Mesodermal cell (in vitro differentiated cells): ENCODE measurements around the gene CHST13.

Source experiments
- H3K27ac ChIP-seq: 2 replicates; pipeline ENCODE4 v1.7.0; 2013; ENCODE audit warnings: mild to moderate bottlenecking, low read depth, low read length, moderate library complexity; ENCODE audit not compliant: severe bottlenecking
- H3K36me3 ChIP-seq: 2 replicates; pipeline ENCODE4 v1.7.1; 2013; ENCODE audit warnings: mild to moderate bottlenecking, low read length, moderate library complexity; ENCODE audit not compliant: control insufficient read depth, insufficient read depth
- H3K4me1 ChIP-seq: one replicate; pipeline ENCODE4 v1.7.1; 2013; ENCODE audit warnings: mild to moderate bottlenecking, low read length; ENCODE audit not compliant: insufficient read depth, control insufficient read depth, poor library complexity, severe bottlenecking
- H3K4me3 ChIP-seq: 2 replicates; pipeline ENCODE4 v1.7.0; 2013; ENCODE audit warnings: low read length, control low read depth, mild to moderate bottlenecking; ENCODE audit not compliant: insufficient read depth, poor library complexity, severe bottlenecking; ENCODE audit errors: extremely low read depth
- H3K9me3 ChIP-seq: 2 replicates; pipeline ENCODE4 v1.7.1; 2013; ENCODE audit warnings: mild to moderate bottlenecking, low read length, moderate library complexity; ENCODE audit not compliant: control insufficient read depth
- WGBS, 2 experiments: methylation state at CpG; one replicate each; pipeline ENCODE4 v1.1.5; 2013; ENCODE audit warnings: missing lambda C conversion rate in 2 of 2; ENCODE audit not compliant: insufficient coverage in 2 of 2; 5-methylcytosine and 5-hydroxymethylcytosine counted together

Gene CHST13

GRCh38 chr3:126550488-126551051 is 26.6 kb downstream of the CHST13 start:
- peaks cover 5% of the 10 kb centered on the region for H3K4me1 ChIP-seq
- H3K9me3 ChIP-seq = no peaks in the 10 kb centered on the region
- WGBS, 2 experiments = 95 to 98% methylated on average over 8 to 11 of the region's 11 CpGs
- H3K27ac ChIP-seq = no peak overlapping the region
- H3K36me3 ChIP-seq = no peaks in the 10 kb centered on the region
- no peak overlapping the region for H3K4me3 ChIP-seq

- Histone ChIP-seq H3K27ac (no peak overlapping the region), H3K9me3 (no peaks in the 10 kb centered on the region), H3K4me3 (no peak overlapping the region), H3K4me1 (peaks cover 5% of the 10 kb centered on the region), H3K36me3 (no peaks in the 10 kb centered on the region)
- WGBS, 2 experiments = 87 to 92% methylated on average over 6 to 12 of the region's 13 CpGs
Measured at GRCh38 chr3:126551121-126551838, 27.3 kb downstream of the CHST13 start.

- Histone ChIP-seq H3K27ac (no peak overlapping the region), H3K4me1 (peaks cover 5% of the 10 kb centered on the region), H3K9me3 (no peaks in the 10 kb centered on the region), H3K36me3 (no peaks in the 10 kb centered on the region), H3K4me3 (no peak overlapping the region)
- WGBS, 2 experiments = 74 to 79% methylated on average over 10 to 13 of the region's 17 CpGs
Measured at GRCh38 chr3:126551839-126552687, 28.1 kb downstream of the CHST13 start.

DNA sequence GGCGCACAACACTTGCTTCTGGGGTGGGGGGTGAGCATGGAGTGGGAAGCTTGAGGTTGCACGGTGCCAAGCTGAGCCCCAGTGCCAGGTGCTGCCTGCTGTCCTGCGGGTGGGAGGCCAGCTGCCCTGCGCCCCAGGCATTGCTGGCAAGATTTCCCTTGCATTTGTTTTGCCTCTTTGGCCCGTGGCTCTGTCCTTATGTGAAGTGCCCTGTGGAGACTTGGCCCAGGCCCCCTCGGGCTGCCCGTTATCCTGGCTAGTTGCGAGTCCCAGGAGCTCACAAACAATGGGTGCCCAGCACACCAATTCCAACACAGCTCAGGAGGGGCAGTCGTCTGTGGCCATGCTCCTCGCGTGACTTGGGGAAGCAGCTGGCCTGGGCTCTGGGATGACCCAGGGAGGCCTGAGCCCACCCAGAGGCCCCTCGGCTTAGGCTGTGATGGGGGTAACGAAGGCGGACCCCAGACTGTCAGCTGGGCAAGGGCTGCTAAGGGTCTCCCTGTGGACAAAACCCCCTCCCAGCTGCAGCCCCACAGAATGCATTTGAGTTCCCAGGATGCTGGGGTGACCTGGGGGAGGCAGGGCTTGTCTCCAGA is 28.8 kb downstream of the CHST13 start:
- H3K4me1 ChIP-seq = peaks cover 5% of the 10 kb centered on the region
- no peaks in the 10 kb centered on the region for H3K36me3 ChIP-seq
- H3K4me3 ChIP-seq = no peak overlapping the region
- no peaks in the 10 kb centered on the region for H3K9me3 ChIP-seq
- WGBS, 2 experiments = 83 to 92% methylated on average over 10 to 13 of the region's 14 CpGs
- H3K27ac ChIP-seq = no peak overlapping the region

GRCh38 chr3:126553284-126554084 is 29.5 kb downstream of the CHST13 start:
- Histone ChIP-seq H3K36me3 (no peaks in the 10 kb centered on the region), H3K4me1 (peaks cover 5% of the 10 kb centered on the region), H3K9me3 (no peaks in the 10 kb centered on the region), H3K27ac (no peak overlapping the region), H3K4me3 (no peak overlapping the region)
- 87 to 89% methylated on average over 18 of the region's 19 CpGs for WGBS, 2 experiments

- H3K9me3 ChIP-seq = no peaks in the 10 kb centered on the region
- H3K27ac ChIP-seq = no peak overlapping the region
- H3K36me3 ChIP-seq = no peaks in the 10 kb centered on the region
- H3K4me1 ChIP-seq = peaks cover under 1% of the 10 kb centered on the region
- H3K4me3 ChIP-seq = no peak overlapping the region
- 89 to 94% methylated on average over 18 to 19 of the region's 19 CpGs for WGBS, 2 experiments
Measured at GRCh38 chr3:126554560-126555525, 30.9 kb downstream of the CHST13 start.

GRCh38 chr3:126555795-126556636 is 32.1 kb downstream of the CHST13 start:
- Histone ChIP-seq H3K9me3 (no peaks in the 10 kb centered on the region), H3K4me3 (no peak overlapping the region), H3K27ac (no peak overlapping the region), H3K4me1 (no peaks in the 10 kb centered on the region), H3K36me3 (no peaks in the 10 kb centered on the region)
- WGBS, 2 experiments = 84 to 86% methylated on average over 6 to 9 of the region's 10 CpGs

DNA sequence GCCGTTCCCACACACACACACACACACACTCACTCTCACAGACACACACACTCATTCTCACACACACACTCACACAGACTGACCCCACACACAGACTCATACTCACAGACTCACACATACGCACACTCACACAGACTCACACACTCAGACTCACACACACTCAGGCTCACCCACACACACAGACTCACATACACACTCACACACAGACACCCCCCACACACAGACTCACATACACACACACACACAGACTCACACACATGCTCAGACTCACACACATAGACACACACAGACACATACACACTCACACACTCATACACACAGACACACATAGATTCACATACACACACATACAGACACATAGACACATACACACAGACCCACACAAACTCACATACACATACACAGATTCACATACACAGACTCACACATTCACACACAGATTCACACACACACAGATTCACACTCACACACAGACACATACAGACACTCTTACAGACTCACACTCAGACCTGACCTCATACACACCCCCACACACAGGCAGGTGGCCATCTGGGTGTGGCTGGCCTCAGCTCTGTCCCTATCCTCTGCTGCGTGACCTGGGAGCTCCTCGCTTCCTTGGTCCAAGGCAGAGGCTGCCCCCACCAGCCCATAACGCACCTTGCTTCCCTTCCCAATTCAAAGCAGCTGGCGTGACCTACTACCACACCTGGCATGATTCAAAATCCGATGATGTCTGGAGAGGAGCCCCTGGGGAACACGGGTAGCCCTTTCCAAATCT is 32.9 kb downstream of the CHST13 start:
- H3K4me1 ChIP-seq = no peaks in the 10 kb centered on the region
- WGBS, 2 experiments = 89 to 92% methylated on average over 6 to 7 of the region's 8 CpGs
- H3K9me3 ChIP-seq = no peaks in the 10 kb centered on the region
- no peak overlapping the region for H3K4me3 ChIP-seq
- H3K36me3 ChIP-seq = no peaks in the 10 kb centered on the region
- no peak overlapping the region for H3K27ac ChIP-seq
